HG03439 (cell line): Measurements from ENCODE around the gene MORC3.
"Not testable (repeated sequence)": the region's sequence is repeated elsewhere in the genome, so short reads cannot be mapped to it uniquely, and the experiment has no call there.

Experiments
- ATAC-seq: cut with Tn5 transposase; IDR thresholded peaks from one replicate; pipeline ENCODE4 v1.9.1; 2021; ENCODE audit warnings: mild to moderate bottlenecking, moderate library complexity; ENCODE audit not compliant: unreplicated experiment

The MORC3 gene

DNA sequence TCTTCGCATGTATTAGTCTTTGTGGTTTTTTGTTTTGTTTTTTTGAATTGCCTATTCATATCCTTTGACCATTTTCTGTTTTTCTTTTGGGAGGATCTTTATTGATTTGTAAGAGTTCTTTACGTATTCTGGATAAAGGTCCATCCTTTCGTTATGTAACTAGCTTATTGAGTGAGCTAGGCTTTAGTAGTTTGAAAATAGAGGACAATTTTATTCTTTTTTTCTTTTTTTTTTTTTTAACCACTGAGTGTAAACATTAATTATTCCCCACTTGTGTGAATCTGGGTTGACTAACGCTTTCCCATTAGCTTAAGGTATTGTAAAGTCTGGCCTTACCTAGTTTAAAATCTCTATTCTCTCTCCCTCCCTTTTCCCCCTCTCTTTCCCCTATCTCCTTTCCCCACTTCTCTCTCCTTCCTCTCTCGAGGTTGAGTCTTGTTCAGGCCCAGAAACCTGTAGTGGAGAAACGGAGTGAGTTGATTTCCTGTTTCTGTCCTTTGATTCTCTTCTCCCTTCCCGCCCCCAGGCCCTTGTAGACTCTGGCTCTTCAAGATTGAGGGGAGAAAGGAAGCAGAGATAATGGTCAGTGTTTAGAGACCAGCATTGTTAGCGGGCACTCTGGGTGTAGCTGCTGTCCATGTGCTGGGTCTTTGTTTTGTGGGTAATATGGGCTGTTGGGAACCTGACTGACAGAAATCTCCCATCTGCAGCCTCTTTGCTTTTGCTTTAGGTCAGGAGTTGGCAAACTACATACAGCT lies 1.5 kb downstream of the MORC3 start:
- no peak for ATAC-seq

DNA sequence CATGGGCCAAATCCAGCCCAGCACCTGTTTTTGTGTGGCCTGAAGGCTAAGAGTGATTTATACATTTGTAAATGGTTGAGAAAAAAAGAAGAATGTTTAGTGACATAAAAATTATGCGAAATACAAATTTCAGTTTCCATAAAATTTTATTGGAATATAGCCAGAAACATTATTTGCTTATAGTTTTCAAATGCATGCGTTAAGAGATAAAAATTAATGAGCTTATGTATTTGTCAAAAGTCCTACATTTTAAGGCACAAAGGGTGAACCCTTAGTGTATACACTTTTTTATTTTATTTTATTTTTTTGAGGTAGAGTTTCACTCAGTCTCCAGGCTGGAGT lies 2.1 kb downstream of the MORC3 start:
- ATAC-seq, result no peak

DNA sequence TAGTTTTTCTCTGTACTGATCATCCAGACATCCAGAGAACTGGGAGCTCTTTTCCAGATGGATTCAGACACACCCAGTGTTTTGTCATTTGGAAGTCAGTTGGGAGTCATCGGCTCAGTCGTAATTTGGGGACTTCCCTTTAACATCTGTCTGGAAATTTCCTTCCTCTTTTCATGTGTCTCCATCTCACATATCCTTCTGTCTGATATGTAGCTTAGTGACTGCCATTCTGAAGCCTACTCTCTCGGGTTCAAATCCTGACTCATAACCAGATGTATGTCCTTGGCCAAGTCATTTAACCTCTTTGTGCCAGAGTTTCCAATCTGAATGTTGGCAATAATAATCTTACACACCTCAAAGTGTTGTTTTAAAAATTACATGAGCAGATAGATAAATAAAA lies 3.0 kb downstream of the MORC3 start:
- ATAC-seq, result no peak

DNA sequence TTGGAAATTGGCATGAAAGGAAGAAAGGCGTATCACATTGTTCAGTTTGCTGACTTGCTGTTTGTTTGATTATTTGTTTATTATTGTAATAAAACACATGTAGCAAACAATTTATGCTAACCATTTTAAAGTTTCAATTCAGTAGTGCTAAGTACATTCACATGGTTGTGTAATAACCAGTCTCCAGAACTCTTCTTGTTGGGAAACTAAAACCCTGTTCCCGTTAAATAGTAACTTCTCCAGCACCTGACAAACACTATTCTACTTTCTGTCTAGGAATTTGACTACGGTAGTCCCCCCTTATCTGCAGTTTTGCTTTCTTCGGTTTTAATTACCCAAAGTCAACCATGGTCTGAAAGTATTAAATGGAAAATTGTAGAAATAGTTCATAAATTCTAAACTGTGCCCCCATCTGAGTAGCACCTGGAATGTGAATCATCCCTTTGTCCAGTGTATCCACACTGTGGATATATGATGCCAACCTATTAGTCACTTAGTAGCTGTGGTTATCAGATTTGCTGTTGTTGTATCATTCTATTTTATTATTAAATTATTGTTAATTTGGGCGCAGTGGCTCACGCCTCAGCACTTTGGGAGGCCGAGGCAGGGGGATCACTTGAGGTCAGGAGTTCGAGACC lies 5.5 kb downstream of the MORC3 start:
- no peak for ATAC-seq

DNA sequence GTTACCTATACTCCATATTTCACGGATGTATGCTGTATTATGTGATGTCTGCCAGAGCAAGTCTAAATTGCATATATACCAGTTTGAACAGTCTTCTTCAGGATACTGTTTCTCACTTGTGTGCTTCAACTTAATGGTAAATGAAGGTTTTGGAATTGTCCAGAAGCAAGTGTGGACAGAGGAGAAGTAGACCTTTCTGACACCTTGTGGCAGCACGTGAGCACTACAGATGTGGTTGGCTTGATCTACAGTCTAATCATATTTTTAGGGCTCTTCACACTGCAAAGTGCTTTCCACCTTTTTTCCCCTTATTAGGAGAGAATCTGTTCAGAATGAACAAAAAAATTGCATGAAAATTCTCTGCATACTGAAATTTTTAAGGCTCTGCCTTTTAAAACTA lies 10.9 kb downstream of the MORC3 start:
- ATAC-seq, result no peak

DNA sequence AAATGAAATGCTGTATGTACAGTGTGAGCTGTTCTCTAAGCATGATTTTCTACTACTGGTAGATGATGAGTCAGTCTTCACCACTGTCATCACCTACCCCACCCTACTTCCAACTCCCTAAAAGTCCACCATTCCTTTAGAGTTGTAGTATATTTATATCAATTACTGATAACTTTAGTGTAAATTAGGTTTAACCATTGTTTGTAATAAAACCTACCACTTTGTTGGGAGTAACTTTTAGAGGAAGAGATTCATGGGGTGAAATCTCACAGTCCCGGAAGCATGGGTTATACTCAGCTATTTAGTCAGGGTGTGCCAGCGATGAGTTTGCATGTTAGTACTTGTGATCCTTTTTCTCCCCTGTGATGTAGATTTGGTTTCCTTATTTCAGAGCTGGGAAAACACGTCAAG lies 17.1 kb downstream of the MORC3 start:
- ATAC-seq, result no peak

DNA sequence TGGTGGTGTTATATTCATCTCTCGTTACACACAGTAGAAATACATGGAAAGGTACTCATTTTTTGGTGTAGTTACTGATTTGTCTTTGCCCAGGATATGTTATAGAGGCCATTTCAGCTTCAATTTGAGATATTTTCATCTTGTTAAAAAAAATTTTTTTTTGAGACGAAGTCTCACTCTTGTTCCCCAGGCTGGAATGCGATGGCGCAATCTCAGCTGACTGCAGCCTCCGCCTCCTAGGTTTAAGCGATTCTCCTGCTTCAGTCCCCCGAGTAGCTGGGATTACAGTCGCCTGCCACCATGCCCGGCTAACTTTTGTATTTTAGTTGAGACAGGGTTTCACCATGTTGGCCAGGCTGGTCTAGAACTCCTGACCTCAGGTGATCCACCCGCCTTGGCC lies 19.0 kb downstream of the MORC3 start:
- ATAC-seq, result no peak

DNA sequence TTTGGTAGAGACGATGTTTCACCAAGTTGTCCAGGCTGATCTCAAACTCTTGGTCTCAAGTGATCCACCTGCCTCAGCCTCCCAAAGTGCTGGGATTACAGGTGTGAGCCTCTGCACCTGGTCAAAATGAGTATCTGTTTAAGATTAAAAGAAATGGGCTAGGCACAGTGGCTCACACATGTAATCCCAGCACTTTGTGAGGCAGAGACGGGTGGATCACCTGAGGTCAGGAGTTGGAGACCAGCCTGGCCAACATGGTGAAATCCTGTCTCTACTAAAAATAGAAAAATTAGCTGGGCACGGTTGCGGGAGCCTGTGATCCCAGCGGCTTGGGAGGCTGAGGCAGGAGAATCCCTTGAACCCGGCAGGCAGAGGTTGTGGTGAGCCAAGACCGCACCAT lies 22.6 kb downstream of the MORC3 start:
- ATAC-seq, result not testable (repeated sequence)

DNA sequence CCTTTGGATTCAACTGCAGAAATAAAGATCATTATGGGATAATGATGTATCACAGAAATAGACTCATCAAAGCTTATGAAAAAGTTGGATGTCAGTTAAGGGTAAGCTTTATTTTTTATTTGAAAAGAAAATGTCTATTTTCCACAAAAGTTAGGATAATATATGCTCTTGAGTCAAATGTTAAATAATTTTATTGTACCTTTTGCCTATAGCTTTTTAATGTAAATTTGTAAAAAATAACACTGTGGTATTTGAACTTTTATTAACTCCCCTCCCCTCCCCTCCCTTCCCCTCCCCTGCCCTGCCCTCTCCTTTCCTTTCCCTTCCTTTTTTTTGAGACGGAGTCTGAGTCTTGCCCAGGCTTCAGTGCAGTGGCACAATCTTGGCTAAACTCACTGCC lies 24.9 kb downstream of the MORC3 start:
- no peak for ATAC-seq

DNA sequence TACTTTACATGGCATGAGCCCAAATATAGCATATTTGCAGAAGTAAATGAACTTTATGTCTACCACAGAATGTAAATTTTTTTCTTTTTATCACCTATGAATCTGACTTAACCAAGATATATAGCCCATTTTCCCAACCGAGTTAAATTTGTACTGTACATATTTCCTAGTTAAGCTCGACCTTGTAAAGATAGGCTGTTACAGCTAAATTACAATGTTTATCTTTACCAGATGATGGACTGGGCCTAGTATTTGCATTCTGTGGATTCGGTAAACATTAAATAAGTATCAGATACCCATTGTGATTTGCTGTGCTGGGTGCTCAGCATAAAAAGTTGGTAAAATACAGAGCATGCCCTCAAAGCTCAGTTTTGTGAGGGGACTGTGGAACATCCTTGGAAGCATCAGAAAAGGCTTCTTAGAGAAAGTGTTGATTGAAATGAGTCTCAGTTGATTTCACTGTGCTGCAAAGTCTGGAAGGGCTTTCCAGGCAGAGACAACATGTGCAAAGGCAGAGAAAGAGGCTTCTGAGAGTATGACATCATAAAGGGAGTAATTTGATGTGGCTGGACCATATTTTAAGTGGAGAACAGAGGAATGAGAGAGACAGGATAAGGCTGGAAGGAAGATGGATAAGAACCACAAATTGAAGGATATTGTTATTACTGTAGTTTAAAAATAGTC lies 27.4 kb downstream of the MORC3 start:
- no peak for ATAC-seq

DNA sequence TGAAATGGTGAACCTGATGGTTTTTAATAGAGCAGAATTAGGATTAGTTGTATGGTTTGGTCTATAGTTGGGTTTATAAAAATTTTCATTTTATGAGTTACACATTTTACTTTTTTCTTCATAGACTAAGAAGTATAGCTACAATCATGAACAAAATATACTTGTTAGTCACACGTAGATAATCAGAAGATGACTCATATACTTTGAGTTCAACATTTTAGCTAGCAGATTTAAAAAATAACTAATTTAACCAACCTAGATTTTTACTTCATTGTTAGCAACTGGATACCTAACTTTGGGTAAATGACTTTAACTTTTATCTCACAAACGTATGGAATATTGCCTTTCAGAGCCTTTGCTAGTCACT lies 27.9 kb downstream of the MORC3 start:
- no peak for ATAC-seq

DNA sequence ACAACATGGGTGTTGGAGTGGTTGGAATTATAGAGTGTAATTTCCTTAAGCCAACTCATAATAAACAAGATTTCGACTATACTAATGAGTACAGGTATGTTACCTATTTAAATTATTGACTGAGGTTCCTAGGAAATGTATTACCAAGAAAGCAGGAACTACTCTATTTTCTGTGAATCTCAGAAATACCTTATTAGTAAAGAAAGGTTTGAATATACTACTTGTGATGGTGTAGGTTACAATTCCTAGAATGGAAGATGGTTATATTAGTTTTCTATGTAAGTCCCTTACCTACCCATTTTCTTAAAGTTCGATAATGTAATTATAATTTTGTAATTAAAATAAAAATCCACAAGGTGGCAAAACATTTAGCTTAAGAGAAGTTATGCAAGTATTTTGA lies 29.3 kb downstream of the MORC3 start:
- ATAC-seq, result no peak

DNA sequence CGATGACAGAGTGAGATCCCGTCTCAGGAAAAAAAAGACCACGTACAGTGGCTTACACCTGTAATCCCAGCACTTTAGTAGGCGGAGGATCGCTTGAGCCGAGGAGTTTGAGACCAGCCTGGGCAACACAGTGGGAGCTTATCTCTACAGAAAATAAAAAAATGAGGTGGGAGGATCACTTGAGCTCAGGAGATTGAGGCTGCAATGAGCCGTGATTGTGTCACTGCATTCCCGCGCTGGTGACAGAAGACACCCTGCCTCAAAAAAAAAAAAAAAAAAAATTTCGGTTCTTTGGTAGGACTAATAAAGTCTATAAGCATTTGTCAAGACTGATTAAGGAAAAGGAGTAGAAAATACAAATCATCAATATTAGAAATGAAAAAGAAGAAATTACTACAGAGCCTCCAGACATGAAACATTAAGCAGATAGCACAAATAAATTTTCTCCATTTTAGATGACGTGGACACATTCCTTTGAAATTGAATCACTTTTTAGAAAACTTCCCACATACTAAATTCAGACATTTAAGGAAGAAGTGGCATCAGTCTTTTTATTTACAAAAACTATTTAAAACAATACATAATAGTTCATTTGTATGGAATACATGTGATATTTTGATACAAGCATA lies 30.4 kb downstream of the MORC3 start:
- ATAC-seq, result no peak

DNA sequence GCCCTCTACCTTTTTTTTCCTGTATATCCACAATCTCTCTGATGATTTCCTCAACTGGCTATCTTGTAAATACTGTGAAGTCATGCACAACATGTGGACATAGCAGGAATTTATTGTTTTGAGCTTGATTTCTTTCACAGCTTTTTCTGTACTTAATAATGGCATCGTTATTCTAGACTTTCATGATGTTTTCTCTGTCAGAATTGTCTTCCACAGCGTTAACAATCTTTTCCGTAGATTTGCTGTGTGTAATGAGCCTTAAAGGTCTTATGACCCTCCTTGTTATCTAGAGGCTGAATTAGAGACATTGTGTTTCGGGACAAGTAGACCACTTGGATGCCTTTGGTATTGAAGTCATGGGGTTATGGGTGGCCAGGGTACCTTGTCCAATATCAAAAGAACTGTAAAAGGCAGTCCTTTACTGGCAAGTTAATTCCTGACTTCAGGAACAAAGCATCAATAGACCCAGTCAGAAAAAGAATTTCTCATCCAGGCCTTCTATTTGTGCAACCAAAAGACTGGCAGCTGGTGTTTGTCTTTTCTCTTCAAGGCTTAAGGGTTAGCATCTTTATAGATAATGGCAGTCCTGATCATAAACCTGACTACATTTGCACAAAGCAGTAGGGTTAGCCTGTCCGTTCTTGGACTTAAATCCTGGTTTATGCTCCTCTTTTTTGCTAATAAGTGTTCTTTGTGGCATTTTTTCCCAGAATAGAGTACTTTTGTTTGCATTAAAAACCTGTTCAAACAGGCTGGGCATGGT lies 35.1 kb downstream of the MORC3 start:
- ATAC-seq, result no peak

DNA sequence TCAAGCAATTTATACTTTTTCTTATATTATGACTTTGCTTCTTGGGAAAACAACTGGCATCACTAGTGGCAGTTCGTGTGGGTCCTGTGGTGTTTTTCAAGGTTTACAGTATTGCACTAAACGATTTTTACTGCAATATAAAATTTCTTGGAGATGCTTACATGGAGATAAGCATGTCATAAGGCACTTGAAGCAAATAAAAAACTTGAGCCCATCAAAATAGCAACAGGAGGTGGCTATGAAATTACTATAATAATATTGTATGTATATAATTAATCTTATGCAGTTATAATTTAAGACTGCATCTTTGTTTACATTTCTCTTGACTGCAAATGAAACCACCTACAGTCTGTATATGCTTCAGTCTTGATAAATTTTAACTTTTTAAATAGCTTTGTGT lies 35.9 kb downstream of the MORC3 start:
- ATAC-seq, result no peak

DNA sequence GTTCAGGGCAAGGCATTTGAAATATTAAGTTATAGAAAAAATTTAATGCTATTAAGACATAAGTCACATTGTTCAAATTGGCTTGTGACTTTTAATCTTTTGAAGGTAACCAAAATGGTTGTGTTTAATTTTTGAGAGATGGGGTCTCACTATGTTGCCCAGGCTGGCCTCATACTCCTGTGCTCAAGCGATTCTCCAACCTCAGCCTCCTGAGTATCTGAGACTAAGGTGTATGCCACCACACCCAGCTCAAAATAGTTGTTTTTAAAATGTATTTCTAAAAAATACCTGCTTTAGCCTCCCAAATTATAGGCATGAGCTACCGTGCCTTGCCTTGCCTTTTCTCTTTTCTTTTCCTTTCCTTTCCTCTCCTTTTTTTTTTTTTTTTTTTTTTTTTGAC lies 39.2 kb downstream of the MORC3 start:
- no peak for ATAC-seq

DNA sequence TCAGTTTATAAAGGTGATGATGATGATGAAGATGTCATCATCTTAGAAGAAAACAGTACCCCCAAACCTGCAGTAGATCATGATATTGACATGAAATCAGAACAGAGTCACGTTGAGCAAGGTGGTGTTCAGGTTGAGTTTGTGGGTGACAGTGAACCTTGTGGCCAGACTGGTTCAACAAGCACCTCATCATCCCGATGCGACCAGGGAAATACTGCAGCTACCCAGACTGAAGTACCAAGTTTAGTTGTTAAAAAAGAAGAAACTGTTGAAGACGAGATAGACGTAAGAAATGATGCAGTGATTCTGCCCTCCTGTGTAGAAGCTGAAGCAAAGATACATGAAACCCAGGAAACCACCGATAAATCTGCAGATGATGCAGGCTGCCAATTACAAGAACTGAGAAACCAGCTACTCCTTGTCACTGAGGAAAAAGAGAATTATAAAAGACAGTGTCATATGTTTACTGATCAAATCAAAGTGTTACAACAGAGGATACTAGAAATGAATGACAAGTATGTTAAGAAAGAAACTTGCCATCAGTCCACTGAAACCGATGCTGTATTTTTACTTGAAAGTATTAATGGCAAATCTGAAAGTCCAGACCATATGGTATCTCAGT lies 49.2 kb downstream of the MORC3 start:
- ATAC-seq, result no peak

DNA sequence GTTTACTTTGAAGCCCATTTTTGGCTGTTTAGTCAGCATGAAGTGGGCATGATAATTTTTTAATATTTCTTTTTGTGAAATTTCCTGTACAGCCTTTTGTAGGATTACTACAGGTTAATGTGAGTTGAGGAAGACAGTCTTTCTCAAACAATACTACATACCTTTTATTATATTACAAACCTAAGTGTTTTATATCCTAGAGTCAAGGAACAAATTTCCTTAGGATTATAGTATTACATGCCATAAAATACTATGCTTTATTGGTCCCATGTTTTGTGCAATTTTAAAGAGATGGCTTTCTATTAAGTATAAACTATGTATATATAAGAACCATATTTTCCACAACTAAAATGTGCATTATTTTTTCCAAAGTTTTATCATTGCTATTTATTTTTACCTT lies 56.0 kb downstream of the MORC3 start:
- no peak for ATAC-seq

DNA sequence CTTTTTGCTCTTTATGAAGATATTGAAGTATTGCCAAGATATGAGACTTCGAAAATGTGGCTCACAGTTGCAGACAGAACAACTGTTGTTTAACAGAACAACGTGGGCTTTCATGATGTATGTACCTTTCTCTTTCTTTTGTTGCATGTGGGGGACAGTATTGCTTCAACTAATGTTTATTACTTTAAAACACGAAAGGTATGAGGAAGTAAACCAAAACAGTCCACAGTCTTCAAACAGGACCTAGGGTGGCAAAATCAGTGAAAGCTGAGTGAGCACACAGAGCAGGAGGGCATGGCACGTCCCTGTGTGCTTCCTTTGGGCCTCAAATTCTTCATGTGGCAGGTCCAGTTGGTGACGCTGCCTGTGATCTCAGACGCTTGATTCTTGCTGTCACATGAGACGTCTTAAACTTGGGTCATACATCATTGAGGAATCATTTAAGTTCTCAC lies 57.4 kb downstream of the MORC3 start:
- ATAC-seq, result no peak

DNA sequence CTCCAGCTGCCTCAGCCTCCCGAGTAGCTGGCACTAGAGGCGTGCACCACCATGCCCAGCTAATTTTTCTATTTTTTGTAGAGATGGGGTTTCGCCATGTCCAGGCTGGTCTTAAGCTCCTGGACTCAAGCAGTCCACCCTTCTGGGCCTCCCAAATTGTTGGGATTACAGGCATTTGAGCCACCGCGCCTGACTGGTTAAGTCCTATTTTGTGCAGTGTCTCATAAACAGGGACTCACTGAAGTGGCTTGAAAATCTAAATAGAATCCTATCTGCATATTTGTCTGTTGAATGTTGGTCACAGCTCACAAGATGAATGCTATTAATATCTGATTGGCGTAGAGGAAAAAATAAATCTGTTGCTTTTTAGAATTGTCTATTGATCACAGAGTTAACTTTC lies 59.3 kb downstream of the MORC3 start:
- no peak for ATAC-seq
